Keratinocyte (primary cell): Measurements from ENCODE around the gene CHERP.

Source experiments
- EZH2 ChIP-seq: IDR thresholded peaks from one replicate; pipeline ENCODE4 v1.6.1; 2012; ENCODE audit warnings: inconsistent platforms, mild to moderate bottlenecking, low read length, moderate library complexity
- TF ChIP-seq, protein P1 (sequence below), 3 experiments: IDR thresholded peaks in 1 of 3; conservative IDR thresholded peaks in 1 of 3; optimal IDR thresholded peaks in 1 of 3; 2 replicates in 2 of 3; 3 replicates in 1 of 3; pipeline versions ENCODE3 to v1.5.1; 2011; ENCODE audit warnings: low read length in 3 of 3, mild to moderate bottlenecking in 3 of 3, moderate library complexity in 2 of 3, control low read depth in 1 of 3, inconsistent platforms in 1 of 3; ENCODE audit not compliant: insufficient read depth in 2 of 3; ENCODE audit errors: extremely low read depth in 1 of 3

DNA sequence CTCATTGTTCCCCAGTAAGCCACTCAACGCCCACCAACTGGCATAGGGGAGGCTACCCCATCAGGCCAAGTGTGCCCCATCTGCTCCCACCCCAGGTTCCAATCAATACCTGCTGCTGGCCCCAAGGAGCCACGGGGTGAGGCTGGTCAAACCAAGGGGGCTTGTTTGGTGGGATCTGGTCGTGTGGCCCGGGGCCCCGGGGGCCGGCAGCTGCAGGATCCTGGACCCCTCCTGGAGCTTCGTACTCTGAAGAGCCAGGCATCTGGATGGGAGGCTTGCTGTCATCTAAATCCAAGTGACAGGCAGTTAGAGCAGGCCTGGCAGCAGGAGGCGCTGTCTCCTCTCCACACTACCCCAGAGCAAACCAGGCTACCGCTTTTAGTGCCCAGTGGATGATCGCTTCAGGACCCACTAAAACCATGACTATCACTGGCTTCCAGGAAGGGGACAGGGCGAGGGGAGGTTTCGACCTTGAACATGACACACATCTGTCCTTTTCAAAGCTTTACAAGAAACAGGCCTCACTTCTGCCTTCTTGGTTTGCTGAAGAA, 14.2 kb downstream of the CHERP start:
- TF ChIP-seq, protein P1, sequence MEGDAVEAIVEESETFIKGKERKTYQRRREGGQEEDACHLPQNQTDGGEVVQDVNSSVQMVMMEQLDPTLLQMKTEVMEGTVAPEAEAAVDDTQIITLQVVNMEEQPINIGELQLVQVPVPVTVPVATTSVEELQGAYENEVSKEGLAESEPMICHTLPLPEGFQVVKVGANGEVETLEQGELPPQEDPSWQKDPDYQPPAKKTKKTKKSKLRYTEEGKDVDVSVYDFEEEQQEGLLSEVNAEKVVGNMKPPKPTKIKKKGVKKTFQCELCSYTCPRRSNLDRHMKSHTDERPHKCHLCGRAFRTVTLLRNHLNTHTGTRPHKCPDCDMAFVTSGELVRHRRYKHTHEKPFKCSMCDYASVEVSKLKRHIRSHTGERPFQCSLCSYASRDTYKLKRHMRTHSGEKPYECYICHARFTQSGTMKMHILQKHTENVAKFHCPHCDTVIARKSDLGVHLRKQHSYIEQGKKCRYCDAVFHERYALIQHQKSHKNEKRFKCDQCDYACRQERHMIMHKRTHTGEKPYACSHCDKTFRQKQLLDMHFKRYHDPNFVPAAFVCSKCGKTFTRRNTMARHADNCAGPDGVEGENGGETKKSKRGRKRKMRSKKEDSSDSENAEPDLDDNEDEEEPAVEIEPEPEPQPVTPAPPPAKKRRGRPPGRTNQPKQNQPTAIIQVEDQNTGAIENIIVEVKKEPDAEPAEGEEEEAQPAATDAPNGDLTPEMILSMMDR (optimal IDR thresholded peaks at IDR 0.05 in 1 of 3, IDR thresholded peaks at IDR 0.05 in 1 of 3, conservative IDR thresholded peaks at IDR 0.05 in 1 of 3; ENCODE audit: extremely low read depth in 1 of 3, insufficient read depth in 2 of 3, low read length in 3 of 3): peak; percentile 38 to 71 (median 45)
- no peak for TF ChIP-seq EZH2
